DMS79 (cell line): ENCODE measurements around the gene NOVA2.

Experiments used
- DNase-seq: peaks from one replicate; lab custom pipeline; 2025; lab: John Stamatoyannopoulos, UW

The NOVA2 gene

GRCh38 chr19:45895519-45895972 is 78.1 kb downstream of the NOVA2 start:
- no peak for DNase-seq

GRCh38 chr19:45890877-45891276 is 82.8 kb downstream of the NOVA2 start:
- no peak for DNase-seq

- no peak for DNase-seq
These were observed 84.3 kb downstream of the NOVA2 start for GRCh38 chr19:45889210-45889885.

GRCh38 chr19:45887200-45887710 is 86.4 kb downstream of the NOVA2 start:
- DNase-seq: no peak

GRCh38 chr19:45886427-45887199 is 87.1 kb downstream of the NOVA2 start:
- peak; percentile 83 for DNase-seq

- DNase-seq: peak; percentile 82
These were observed 87.9 kb downstream of the NOVA2 start, which contains the start of gene IRF2BP1 for GRCh38 chr19:45885556-45886426. Gene IRF2BP1, minus strand, starts transcription at chr19:45886141. Its CDS starts 367 bp downstream, at chr19:45885774.

- DNase-seq: peak; percentile 10
These were observed 88.7 kb downstream of the NOVA2 start for GRCh38 chr19:45884682-45885555.

GRCh38 chr19:45883881-45884681 is 89.6 kb downstream of the NOVA2 start:
- DNase-seq: no peak
